Stimulated activated CD8-positive, alpha-beta memory T cell treated with anti-CD3 and anti-CD28 coated beads, Interleukin-4, amount 100 ng/mL, for 24 hours (primary cell): ENCODE data around the gene SPATA46.

ENCODE experiments used
- DNase-seq: peaks from one replicate; pipeline ENCODE4 v3.0.0-alpha.2; 2020; ENCODE audit warnings: low read depth

SPATA46 gene

GRCh38 chr1:162374406-162374805 is 2.2 kb downstream of the SPATA46 start:
- DNase-seq = no peak

- no peak for DNase-seq
These were observed 3.0 kb downstream of the SPATA46 start for GRCh38 chr1:162373541-162374260.

GRCh38 chr1:162373072-162373427 is 3.6 kb downstream of the SPATA46 start:
- DNase-seq = no peak

GRCh38 chr1:162372159-162373071 is 4.2 kb downstream of the SPATA46 start:
- DNase-seq = no peak

GRCh38 chr1:162371611-162372010 is 5.0 kb downstream of the SPATA46 start:
- no peak for DNase-seq

GRCh38 chr1:162370721-162371120 is 5.9 kb downstream of the SPATA46 start:
- no peak for DNase-seq

GRCh38 chr1:162370161-162370560 is 6.5 kb downstream of the SPATA46 start:
- DNase-seq = no peak

GRCh38 chr1:162369571-162369970 is 7.1 kb downstream of the SPATA46 start:
- no peak for DNase-seq

GRCh38 chr1:162368451-162368850 is 8.2 kb downstream of the SPATA46 start:
- DNase-seq = no peak

GRCh38 chr1:162367772-162368171 is 8.9 kb downstream of the SPATA46 start:
- DNase-seq = no peak

- DNase-seq = no peak
These were observed 9.6 kb downstream of the SPATA46 start for GRCh38 chr1:162367073-162367472.

- no peak for DNase-seq
These were observed 10.0 kb downstream of the SPATA46 start for GRCh38 chr1:162366671-162367070.

- no peak for DNase-seq
These were observed 10.5 kb downstream of the SPATA46 start for GRCh38 chr1:162366149-162366548.

- no peak for DNase-seq
These were observed 11.2 kb downstream of the SPATA46 start for GRCh38 chr1:162365284-162366020.

GRCh38 chr1:162364498-162364897 is 12.2 kb downstream of the SPATA46 start:
- no peak for DNase-seq

GRCh38 chr1:162363823-162364222 is 12.8 kb downstream of the SPATA46 start:
- no peak for DNase-seq

GRCh38 chr1:162361349-162361748 is 15.3 kb downstream of the SPATA46 start:
- DNase-seq = no peak

GRCh38 chr1:162360874-162361260 is 15.8 kb downstream of the SPATA46 start:
- DNase-seq = no peak

GRCh38 chr1:162360237-162360873 is 16.3 kb downstream of the SPATA46 start:
- no peak for DNase-seq

GRCh38 chr1:162359523-162360236 is 17.0 kb downstream of the SPATA46 start:
- no peak for DNase-seq

GRCh38 chr1:162358928-162359327 is 17.7 kb downstream of the SPATA46 start:
- no peak for DNase-seq
